Activated T-helper 9 cell treated with anti-CD3 and anti-CD28 coated beads, Interleukin-2, amount 50 U/mL, for 16 hours (primary cell): ENCODE measurements around the gene CSMD2.
"Not testable (repeated sequence)": the region's sequence is repeated elsewhere in the genome, so short reads cannot be mapped to it uniquely, and the experiment has no call there.

Experiments
- DNase-seq: peaks from one replicate; pipeline ENCODE4 v3.0.0-alpha.2; 2020; ENCODE audit warnings: low read depth

CSMD2 gene

DNA sequence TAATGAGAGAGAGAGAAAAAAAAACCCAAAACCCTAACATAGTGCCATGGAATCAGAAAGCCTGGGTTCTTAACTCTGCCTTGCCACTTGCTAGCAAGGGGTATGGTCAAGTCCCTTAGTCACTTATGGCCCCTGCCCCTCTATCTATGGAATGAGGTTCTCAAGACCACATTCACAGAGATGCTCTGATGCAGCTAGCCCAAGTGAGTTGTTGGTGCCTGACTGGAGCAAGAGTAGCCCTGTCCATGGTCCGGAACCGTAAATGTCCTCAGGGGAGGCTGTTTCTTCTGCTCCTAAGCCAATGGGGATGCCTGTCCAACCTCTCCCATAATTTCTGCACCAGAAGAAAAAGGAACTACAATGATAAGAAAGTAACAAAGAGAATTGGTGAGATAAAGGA lies 56.8 kb downstream of the CSMD2 start:
- no peak for DNase-seq

DNA sequence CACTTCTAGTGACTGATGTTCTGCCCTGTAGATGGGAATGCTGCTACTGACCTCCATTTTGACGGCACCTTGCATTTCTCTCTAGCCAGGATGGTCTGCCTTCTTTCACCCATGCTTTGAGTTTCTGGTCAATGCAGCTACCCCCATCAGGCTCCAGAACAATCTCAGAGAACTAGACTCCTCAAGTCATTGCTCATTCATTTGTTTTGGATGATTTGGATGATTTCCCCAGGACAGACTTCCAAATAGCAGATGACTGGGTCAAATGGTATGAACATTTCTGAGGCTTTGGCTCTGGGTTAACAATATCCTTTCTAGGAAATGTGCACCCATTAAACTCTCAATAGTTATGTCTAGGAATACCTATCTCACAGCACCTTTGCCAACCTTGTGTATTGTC lies 63.9 kb downstream of the CSMD2 start:
- DNase-seq = no peak

DNA sequence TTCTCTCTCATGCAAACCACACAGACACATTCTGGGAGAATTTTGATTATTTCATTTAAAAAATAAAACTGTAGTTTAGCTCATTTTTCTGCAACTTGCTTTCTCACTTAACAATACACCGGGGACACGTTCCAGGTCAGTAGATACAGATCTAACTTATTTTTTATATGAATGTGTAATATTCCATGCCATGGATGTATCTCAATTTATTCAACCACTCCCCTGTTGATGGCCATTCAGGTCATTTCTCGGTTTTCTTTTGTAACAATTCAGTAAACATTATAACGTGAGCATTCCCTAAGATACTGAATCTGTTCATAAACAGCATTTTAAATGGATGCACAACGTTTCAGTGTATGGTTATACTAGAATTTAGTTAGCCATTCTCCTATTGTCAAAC lies 64.7 kb downstream of the CSMD2 start:
- no peak for DNase-seq

DNA sequence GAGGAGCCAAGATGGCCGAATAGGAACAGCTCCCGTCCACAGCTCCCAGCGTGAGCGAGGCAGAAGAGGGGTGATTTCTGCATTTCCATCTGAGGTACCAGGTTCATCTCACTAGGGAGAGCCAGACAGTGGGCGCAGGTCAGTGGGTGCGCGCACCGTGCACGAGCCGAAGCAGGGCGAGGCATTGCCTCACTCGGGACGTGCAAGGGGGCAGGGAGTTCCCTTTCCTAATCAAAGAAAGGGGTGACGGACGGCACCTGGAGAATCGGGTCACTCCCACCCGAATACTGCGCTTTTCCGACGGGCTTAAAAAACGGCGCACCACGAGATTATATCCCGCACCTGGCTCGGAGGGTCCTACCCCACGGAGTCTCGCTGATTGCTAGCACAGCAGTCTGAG lies 72.6 kb downstream of the CSMD2 start:
- DNase-seq = not testable (repeated sequence)

DNA sequence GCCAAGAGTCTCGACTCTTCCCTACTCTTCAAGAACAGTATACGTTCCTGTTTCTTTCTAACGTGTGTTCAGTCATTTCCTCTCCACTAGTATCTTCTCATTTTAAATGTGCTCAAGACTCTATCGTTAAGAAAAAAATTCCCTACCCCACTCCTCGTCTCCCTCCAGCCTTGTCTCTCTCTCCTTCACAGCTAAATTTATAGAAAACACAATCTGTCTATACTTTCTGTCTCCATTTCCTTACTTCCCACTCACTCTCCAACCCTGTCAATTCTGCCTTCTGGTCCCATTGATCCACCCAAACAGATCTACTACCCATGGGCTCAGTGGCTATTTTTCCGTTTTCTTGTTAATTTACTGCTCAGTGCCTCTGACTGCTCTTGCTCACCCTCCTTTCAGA lies 75.3 kb downstream of the CSMD2 start:
- DNase-seq = no peak

DNA sequence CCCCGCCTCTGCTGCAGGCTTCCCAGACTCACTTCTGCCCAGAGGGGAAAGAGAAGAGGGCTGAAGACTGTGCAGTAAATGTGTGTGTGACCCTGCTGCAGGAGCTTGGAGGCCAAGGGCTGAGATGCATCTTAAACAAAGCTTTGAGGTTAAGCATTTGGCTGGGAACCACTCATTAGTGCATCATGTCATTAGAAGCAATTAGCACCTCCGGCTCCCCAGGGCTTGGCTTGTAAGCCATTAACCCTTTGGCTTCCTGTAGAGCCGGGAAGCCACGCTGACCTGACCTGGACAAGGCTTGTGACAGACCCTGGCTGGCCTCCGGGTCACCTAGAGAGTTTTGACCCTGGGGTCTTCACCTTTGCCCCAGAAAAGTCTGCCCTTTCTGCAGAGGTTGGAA lies 77.0 kb downstream of the CSMD2 start:
- no peak for DNase-seq

DNA sequence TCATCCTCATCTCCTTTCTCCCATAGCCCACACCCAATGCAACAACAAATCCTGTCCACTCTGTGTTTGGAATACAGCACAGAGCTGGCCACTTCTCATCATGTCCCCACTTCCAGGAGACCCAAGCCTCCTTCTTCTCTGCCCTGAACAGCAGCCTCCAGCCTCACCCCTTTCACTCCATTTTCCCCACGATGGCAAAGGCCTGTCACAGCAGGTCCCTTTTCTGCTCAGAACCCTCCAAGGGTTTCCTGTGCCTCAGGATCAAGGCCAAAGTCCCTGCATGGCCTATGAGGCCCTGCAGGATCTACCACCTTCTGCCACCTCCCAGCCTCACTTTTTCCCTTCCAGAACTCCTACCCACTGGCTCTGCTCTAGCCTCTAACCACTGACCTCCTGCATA lies 78.5 kb downstream of the CSMD2 start:
- no peak for DNase-seq

DNA sequence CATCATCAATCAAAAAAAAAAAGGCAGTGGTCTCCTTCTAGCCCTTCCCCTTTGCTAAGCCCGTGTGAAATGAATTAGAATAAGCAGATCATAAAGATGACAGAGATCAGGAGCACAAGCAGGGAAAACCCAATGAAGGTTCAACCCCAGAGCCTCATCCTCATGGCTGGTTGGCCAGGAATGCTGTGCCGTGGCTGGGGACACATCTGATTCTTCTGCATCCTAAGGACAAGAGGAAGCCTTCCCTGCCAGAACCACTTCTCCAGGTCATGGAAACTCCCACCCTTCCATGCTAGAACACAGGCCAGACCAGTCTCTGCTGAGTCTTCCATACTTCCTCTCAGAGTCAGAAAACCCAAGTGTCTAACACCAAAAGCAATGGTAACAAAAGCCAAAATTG lies 81.1 kb downstream of the CSMD2 start:
- no peak for DNase-seq

DNA sequence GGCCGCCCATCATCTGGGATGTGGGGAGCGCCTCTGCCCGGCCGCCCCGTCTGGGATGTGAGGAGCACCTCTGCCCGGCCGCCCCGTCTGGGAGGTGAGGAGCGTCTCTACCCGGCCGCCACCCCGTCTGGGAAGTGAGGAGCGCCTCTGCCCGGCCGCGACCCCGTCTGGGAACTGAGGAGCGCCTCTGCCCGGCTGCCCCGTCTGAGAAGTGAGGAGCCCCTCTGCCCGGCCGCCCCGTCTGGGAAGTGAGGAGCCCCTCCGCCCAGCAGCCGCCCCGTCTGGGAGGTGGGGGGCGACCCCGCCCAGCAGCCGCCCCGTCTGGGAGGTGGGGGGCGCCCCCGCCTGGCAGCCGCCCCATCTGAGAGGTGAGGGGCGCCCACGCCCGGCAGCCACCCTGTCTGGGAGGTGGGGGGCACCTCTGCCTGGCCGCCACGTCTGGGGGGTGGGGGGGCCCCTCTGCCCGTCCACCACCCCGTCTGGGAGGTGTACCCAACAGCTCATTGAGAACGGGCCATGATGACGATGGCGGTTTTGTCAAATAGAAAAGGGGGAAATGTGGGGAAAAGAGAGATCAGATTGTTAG lies 82.9 kb downstream of the CSMD2 start:
- not testable (repeated sequence) for DNase-seq

DNA sequence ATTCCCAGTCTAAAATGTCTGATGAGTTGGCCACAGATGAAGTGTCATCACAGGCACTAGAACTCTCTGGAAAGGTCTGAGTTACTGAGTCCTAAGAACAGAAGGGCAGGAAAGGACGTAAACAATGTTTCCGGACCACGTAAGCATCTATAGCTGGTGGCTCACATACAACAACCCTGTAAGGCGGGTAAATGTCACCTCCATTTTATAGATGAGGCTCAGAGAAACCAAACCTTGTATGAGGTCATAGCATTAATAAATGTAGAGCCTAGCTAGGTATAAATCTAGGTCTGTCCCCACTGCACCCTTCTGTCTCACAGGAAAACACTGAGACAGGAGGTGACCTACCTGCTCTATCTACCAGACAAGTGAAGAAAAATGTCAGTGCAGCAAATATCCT lies 86.6 kb downstream of the CSMD2 start:
- no peak for DNase-seq

DNA sequence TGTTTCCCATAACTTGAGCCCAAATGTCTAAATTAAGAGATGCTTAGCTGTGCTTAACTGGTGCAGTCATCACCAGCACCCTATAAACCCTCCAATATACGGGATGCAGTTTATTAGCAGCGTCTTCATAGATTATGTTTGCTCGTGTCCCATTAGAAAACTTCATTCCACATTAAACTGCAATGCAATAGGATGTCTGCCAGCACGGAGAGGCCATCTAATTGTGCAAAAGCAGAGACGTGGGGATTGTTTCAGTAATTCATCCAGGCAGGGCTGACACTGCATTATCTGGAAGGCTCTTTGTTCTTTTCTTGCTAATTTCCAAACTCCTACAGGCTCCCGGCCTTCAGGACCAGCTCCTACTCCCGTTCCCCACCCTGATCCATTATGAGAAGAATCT lies 89.5 kb downstream of the CSMD2 start:
- DNase-seq = no peak

DNA sequence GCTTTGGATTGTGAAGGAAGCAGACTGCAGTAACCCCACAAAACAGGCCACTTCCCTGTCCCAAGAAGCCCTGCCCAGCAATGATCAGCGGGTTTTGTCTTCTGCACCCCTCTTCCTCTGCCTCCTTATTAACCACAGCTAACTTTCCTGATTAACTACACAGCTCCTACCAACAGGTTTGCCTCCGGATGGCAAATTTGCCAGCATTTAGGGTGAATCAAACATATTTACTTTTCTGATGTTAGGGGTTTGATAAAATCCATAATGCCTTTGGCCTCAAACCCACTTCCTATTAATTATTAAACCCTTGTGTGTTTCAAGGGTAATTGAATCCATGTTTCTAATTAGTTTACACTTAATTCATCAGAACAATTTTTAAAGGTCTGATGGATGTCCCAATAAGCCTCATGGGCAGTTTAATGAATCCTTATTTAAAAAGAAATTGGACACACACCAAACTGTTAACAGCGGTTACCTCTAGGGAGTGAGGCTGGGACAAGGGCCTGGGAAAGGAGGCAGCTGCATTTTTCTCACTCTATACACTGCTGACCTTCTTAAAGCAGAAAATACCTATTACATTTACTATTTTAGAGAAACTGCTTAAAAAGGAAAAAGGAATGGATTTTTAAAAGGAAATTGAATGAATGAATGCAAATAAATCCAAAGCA lies 91.9 kb downstream of the CSMD2 start:
- DNase-seq = no peak

DNA sequence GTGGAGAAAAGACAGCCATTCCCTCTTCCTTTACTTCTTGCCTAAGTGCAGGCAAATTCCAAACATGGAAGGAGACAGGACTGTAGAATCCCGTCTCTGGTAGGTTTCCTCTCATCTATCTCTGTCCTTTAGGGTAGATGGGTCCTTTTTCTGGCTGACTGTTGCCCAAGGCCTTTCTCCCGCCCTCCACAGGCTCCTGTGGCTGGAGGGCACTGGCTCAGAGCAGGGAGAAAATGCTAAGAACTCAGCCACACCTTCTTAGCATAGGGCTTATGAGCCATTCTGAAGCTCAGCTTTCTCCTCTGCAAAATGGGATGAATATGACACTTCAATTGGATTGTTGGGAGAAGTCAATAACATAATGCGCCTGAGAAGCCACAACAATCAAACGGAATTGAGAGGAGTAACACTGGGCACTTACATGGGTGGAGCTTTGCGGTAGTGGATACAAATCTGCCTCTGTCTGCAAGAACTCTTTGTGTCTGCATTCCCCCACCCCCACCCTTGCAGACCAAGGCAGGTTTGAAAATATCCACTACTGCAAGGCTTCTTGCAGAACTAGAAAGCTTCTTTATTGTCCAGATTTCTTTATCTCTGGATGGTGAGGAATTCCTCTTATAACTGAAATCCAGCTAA lies 94.7 kb downstream of the CSMD2 start:
- no peak for DNase-seq

DNA sequence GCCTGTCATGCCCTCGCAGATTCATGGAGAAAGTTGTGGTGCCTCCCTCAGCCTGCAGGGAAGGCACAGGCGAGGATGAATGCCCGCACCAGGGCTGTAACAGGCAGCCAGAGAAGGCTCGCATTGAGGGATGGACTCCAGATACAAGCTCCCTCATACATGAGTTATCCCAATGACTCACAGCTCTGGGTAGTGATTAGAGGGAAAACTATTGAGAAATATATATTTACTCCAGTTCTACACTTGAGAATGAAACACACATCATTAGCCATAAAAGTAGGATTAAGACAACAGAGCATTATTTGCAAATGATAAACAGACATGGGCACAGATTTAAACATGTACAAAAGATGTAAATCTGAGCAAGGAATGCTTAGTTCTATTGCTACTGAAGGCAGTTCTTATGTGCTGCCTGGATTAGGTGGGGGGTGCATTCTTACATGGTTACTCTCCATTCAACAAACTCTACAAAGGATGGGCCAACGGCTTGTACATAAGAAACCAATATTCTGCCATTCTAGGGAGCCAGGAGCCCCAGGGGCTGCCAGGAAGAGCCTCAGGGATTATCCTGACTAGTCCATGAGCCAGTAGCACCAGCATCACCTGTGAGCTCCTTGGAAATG lies 97.9 kb downstream of the CSMD2 start:
- DNase-seq = no peak

DNA sequence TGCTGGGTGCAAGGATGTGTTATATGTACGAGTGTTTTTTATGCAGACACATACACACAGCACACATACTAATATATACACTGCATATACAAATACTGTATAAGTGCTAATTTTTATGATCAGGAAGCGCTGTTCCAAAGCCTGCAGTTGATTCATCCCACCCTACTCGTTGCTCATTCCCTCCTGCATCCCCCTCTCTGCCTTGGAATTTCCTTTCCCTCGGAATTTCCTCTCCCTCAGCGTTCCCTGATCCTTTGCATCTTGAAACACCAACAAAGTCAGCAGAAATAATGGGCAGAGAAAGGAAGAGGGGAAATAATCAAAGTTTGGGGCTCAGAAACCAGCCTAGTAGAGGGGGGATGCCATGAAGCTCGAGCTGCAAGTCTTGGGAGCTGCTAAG lies 98.9 kb downstream of the CSMD2 start:
- no peak for DNase-seq

DNA sequence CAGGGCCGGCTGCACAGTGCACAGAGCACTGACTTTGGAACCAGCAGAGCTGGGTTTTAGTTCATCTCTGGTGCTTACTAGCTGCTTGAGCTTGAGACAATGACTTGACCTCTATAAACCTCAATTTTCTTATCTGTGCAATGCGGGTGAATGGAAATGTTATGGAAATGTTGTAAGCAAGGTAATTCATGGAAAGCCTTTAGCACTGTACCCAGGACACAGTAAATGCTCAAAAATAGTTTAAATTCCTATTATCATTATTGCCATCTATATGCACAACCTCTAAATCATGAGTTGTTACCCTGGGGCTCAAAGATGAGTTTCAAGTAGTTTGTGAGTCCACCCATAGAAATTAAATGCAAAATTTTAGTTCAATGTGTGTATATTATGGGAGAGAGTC lies 99.5 kb downstream of the CSMD2 start:
- no peak for DNase-seq

DNA sequence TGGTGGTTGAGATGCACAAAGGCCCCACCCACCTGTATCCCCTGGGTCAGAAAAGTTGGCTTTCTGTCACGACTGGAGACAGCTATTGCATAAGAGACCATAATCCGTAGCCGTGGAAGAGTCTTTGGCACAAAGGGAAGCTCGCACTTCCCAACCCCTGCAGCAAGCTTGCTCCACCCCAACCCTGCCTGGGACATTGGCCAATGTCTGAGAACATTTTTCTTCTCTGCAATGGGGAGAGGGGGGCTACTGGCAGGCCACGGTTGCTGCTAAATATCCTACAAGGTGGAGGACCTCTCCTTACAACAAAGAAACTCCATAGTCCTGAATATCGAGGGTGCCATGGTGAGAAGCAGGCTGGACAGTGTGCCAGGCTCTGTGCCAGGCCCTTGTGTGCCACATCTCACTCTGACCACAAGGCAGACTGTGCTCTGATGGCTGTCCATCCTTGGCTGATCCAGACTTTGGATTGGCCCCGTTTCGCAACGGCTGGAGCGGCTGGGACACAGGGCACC lies 104.1 kb downstream of the CSMD2 start:
- DNase-seq = no peak

DNA sequence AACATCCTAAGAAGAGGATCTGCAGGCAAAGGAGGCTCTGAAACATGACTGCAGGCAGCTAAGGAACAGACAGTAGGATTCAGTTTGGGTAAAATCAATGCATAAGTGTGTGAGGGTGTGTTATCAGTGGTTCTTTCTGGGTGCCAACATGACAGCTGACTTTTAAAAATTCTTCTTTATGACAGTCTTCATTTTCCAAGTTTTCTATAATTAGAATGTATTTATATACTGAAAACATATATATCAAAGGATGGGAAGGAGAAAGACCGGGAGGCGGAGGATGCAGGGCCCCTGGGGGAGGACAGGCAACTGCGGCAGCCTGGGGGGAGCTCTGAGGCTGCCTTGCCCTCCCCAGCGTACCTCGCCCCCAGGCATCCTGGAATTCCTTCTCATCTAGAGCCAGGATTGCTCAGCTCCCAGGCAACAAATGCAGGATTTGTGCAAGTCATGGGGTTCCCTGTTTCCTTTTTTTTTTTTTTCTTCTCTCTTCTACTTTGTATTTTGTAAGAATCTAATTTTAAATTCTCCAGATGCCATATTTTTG lies 104.8 kb downstream of the CSMD2 start:
- DNase-seq = no peak

DNA sequence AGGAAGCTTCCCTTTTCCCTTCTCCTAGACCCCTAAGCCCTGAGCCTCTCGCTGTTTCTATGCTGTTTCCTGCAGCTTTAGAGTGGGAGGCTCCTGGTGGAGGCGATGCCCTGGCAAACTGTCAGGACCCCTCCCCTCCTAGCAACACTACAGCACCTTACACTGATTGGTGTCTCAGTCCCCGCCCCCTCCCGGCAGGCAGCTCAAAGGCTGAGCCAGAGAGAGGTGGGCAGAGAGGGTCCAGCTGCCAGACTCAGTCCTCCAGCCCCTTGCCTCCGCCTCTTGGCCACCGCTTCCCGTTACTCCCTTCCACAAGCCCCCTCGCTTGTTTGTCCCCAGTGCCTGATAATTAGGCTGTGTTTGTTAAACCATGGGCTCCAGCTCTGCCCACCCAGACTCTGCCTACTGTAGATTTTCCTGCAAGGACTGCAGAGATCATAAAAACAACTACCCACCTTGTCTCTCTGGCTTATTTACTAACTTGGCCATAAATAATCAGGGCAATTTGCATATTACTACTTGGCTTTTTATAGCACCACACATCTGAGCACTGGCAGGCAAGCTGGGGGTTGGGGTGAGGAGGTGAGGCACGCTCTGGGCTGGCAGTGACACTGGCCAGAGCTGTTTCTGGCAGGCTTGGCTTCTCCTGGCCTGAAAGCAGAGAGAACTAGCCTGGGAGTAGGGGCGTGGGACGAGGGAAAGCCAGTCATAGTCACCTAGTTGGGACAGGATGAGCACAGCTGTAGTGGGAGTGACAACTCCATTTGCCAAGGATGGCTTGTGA lies 107.5 kb downstream of the CSMD2 start:
- DNase-seq = no peak

DNA sequence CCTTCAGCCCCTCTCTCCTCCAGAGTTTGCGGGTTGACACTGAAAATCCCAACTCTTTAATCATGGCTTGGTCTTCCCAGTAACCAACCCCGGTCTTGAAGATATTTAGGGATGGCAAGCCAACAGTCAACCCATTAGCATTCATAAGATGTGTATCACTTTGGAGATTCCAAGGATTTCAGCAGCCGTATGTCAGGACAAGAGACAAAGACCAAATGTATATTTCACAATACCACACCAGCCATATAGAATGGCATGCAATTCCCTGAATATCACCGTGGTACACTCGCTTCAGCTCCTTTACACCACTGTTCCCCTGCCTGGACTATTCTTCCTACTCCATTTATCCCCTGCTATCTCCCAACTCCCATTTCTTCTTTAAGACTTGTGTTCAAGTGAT lies 109.2 kb downstream of the CSMD2 start:
- DNase-seq = no peak

DNA sequence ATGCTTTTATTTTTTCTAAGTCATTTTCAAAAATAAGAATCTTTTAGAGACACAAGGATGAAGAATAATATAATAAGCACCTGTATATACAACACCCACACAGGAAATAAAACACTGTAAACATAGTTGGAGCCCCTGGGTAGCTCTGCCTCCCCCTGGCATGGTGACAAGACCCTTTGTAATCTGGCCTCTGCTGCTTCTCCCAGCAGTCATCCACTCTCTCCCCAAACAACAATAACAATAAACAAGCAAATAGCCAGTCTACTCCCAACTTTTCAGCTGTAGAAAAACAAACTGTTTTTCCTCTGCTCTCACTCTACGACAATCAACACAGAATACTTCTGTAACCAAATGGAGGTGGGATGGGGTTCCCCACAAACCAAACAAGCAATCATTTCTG lies 110.1 kb downstream of the CSMD2 start:
- DNase-seq = no peak

DNA sequence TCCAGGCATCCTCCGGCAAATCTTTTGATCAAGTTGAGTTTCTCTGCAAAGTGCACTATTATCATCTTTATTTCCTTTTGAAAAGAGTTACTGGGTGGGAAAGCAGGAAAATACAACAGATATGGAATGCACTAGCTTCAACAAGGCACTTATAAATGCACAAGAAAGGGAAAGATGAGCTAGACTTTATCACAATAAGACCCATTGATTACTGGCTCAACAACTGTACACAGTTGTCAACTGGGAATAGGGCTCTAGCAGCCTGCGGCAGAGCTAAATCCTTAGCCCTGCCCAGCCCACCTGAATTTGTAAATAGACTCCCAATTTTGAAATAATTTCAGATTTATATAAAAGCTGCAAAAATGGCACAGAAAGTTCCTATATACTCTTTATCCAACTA lies 111.4 kb downstream of the CSMD2 start:
- no peak for DNase-seq
